B cell (primary cell): ENCODE results near the gene R3HDM4. TPM values are rescaled to one million over a fixed set of nuclear protein-coding genes. Genes with fewer than 3 reads are reported as not detected.

Experiments used
- ATAC-seq: fragments of 200-7000 bp; cut with Tn5 transposase; one replicate; pipeline ENCODE4 v1.10.0; 2021; ENCODE audit warnings: low read depth, mild to moderate bottlenecking, moderate number of reproducible peaks, moderate library complexity
- CTCF ChIA-PET: fragments of 350-600 bp; sonication (Branson Sonifier 250); formaldehyde crosslinking; loops from one replicate; lab custom pipeline; 2021; ENCODE audit warnings: antibody characterized with exemption, inconsistent platforms; lab: Charles Lee
- POLR2A ChIA-PET: fragments of 350-600 bp; sonication (Branson Sonifier 250); formaldehyde crosslinking; loops from one replicate; lab custom pipeline; 2021; ENCODE audit warnings: antibody characterized with exemption; lab: Charles Lee
- DNase-seq: peaks from one replicate; pipeline ENCODE4 v3.0.0; 2013
- H2AFZ ChIP-seq: 2 replicates; pipeline ENCODE4 v1.6.1; 2012; ENCODE audit warnings: mild to moderate bottlenecking, low read depth, low read length; ENCODE audit not compliant: insufficient read depth, poor library complexity, severe bottlenecking
- H3K27ac ChIP-seq, 2 donors: 1 replicate in 1 of 2; 2 replicates in 1 of 2; pipeline ENCODE4 v1.5.1; 2012 to 2013; ENCODE audit warnings: low read length in 2 of 2, mild to moderate bottlenecking in 2 of 2, moderate library complexity in 1 of 2
- H3K27me3 ChIP-seq, 4 experiments: fragments of 200-600 bp in 1 of 4; sonication (generic) in 1 of 4; replicated peaks in 1 of 4; 1 replicate in 2 of 4; 2 replicates in 2 of 4; pipeline versions ENCODE4 v1.6.1 to v1.7.0; 2013 to 2016; ENCODE audit warnings: low read length in 3 of 4, mild to moderate bottlenecking in 2 of 4, mixed read lengths in 1 of 4, moderate library complexity in 1 of 4; ENCODE audit not compliant: insufficient read depth in 4 of 4, control insufficient read depth in 3 of 4; ENCODE audit errors: control extremely low read depth in 1 of 4
- H3K36me3 ChIP-seq, 2 experiments: replicated peaks in 1 of 2; 1 replicate in 1 of 2; 2 replicates in 1 of 2; pipeline versions ENCODE4 v1.6.1 to v1.7.1; 2013; ENCODE audit warnings: low read length in 1 of 2; ENCODE audit not compliant: insufficient read depth in 2 of 2, control insufficient read depth in 1 of 2; ENCODE audit errors: control extremely low read depth in 1 of 2, extremely low read depth in 1 of 2
- H3K4me1 ChIP-seq, 2 donors: fragments of 200-600 bp in 1 of 2; sonication (generic) in 1 of 2; 1 replicate in 1 of 2; 2 replicates in 1 of 2; pipeline versions ENCODE4 v1.5.1 to v1.6.1; 2013 to 2017; ENCODE audit warnings: low read length in 2 of 2; ENCODE audit not compliant: control insufficient read depth in 2 of 2, insufficient read depth in 2 of 2
- H3K4me2 ChIP-seq: replicated peaks from 2 replicates; pipeline ENCODE3; 2012; ENCODE audit warnings: mild to moderate bottlenecking, low read depth, low read length; ENCODE audit not compliant: poor library complexity, severe bottlenecking
- H3K4me3 ChIP-seq, 5 experiments: fragments of 200-600 bp in 1 of 5; sonication (generic) in 1 of 5; 1 replicate in 3 of 5; 2 replicates in 2 of 5; pipeline versions ENCODE4 v1.5.1 to v1.7.0; 2011 to 2016; ENCODE audit warnings: low read length in 4 of 5, mild to moderate bottlenecking in 4 of 5, low read depth in 2 of 5, control low read depth in 1 of 5, moderate library complexity in 1 of 5; ENCODE audit not compliant: insufficient read depth in 1 of 5; ENCODE audit errors: control extremely low read depth in 1 of 5, extremely low read depth in 1 of 5
- H3K79me2 ChIP-seq: fragments of 200-600 bp; sonication (generic); one replicate; pipeline ENCODE4 v1.6.0; 2016; ENCODE audit warnings: low read length; ENCODE audit not compliant: control insufficient read depth, insufficient read depth
- H3K9ac ChIP-seq: fragments of 200-600 bp; sonication (generic); 2 replicates; pipeline ENCODE4 v1.6.1; 2017; ENCODE audit warnings: mild to moderate bottlenecking, low read length, moderate library complexity
- H3K9me3 ChIP-seq, 3 donors: one replicate each; pipeline versions ENCODE4 v1.6.1 to v1.7.1; 2013; ENCODE audit warnings: low read length in 2 of 3; ENCODE audit not compliant: control insufficient read depth in 2 of 3, insufficient read depth in 1 of 3; ENCODE audit errors: control extremely low read depth in 1 of 3
- H4K20me1 ChIP-seq: 2 replicates; pipeline ENCODE4 v1.6.0; 2012; ENCODE audit warnings: mild to moderate bottlenecking, low read length; ENCODE audit not compliant: insufficient read depth, control insufficient read depth, poor library complexity, severe bottlenecking
- H3K27ac Mint-ChIP-seq: one replicate; pipeline ENCODE4 v1.8.0; 2021; ENCODE audit warnings: mixed read lengths
- H3K27me3 Mint-ChIP-seq: one replicate; pipeline ENCODE4 v1.8.0; 2021; ENCODE audit warnings: mixed read lengths
- H3K4me1 Mint-ChIP-seq: one replicate; pipeline ENCODE4 v1.8.0; 2021; ENCODE audit warnings: mixed read lengths
- H3K4me3 Mint-ChIP-seq: one replicate; pipeline ENCODE4 v1.8.0; 2021; ENCODE audit warnings: mixed read lengths
- H3K9me3 Mint-ChIP-seq: one replicate; pipeline ENCODE4 v1.8.0; 2022; ENCODE audit warnings: mixed read lengths; ENCODE audit not compliant: insufficient read depth
- CTCF ChIP-seq: fragments of 200-600 bp; IDR thresholded peaks from one replicate; pipeline ENCODE4 v1.8.0; 2022; ENCODE audit warnings: antibody characterized with exemption, mild to moderate bottlenecking
- EZH2 ChIP-seq: IDR thresholded peaks from 2 replicates; pipeline ENCODE4 v1.6.1; 2012; ENCODE audit warnings: borderline replicate concordance, low read depth, mild to moderate bottlenecking, moderate library complexity, low read length; ENCODE audit not compliant: insufficient read depth, poor library complexity, severe bottlenecking
- WGBS: methylation state at CpG from one replicate; pipeline ENCODE4 v1.1.5; 2013; ENCODE audit warnings: missing lambda C conversion rate; ENCODE audit not compliant: insufficient coverage; 5-methylcytosine and 5-hydroxymethylcytosine counted together
- intact Hi-C: fragments of 100-400 bp; cut with micrococcal nuclease; formaldehyde crosslinking; loops from one replicate; pipeline ENCODE4 v1.10.0; 2022
- polyA plus RNA-seq: library from polyadenylated mRNA; depleted of rRNA; stranded (reverse); fragments of >200 nt; gene quantifications from 2 replicates; pipeline ENCODE4 v1.2.3, GENCODE V29; 2012
- total RNA-seq, 2 donors: library from RNA; stranded (reverse); fragments of 120-200 nt in 1 of 2; gene quantifications; 1 replicate in 1 of 2; 2 replicates in 1 of 2; pipeline versions ENCODE4 v1.2.3 to v1.2.4, GENCODE V29; 2013 to 2022

Gene R3HDM4
- total and polyA plus RNA-seq, 2 donors (not counting 1 experiment from before 2014, with no cell fraction given) = 168 to 176 TPM

- H3K79me2 ChIP-seq = no peaks in the 10 kb centered on the region
- H2AFZ ChIP-seq = peak overlapping the region; percentile 51
- 74% methylated on average over 21 of the region's 35 CpGs for whole genome bisulfite sequencing
- H4K20me1 ChIP-seq = no peaks in the 10 kb centered on the region
- no peak overlapping the region for H3K27ac Mint-ChIP-seq
- no peak overlapping the region for H3K4me3 ChIP-seq
- no peak for TF ChIP-seq CTCF
- no peak for TF ChIP-seq EZH2
- POLR2A ChIA-PET = interaction anchor here (1.0 kb wide), 1 partner anchor 23 kb away, joined by 7 read pairs; no protein-coding TSS in a partner anchor
- H3K4me3 Mint-ChIP-seq = peak overlapping the region; percentile 16
- peaks cover 29 to 51% of the 10 kb centered on the region in 2 donors for H3K4me1 ChIP-seq
- H3K27me3 Mint-ChIP-seq = peaks cover 7% of the 10 kb centered on the region
- H3K4me1 Mint-ChIP-seq = peaks cover 19% of the 10 kb centered on the region
- peak overlapping the region; percentile 87 for H3K4me2 ChIP-seq
- CTCF ChIA-PET = interaction anchor here (7.5 kb wide), 1 partner anchor 60 kb away, joined by 72 read pairs; no protein-coding TSS in a partner anchor
- H3K9me3 Mint-ChIP-seq = no peaks in the 10 kb centered on the region
- intact Hi-C loops = no loop called here
- peaks cover 0 to 38% (median 8%) of the 10 kb centered on the region in 4 experiments for H3K27me3 ChIP-seq
- H3K27ac ChIP-seq = no peak overlapping the region
- DNase-seq = no peak
- no peak for ATAC-seq
- no peaks in the 10 kb centered on the region for H3K36me3 ChIP-seq
- peaks cover 0 to 41% (median 0%) of the 10 kb centered on the region in 3 donors for H3K9me3 ChIP-seq
- H3K9ac ChIP-seq = no peak overlapping the region
Measured at GRCh38 chr19:861141-861755, 51.8 kb downstream of the R3HDM4 start.
